Measurements from ENCODE around the gene POLR3B. TPM values are rescaled to one million over a fixed set of nuclear protein-coding genes. Genes with fewer than 3 reads are reported as not detected.

Gene POLR3B
- total RNA-seq, 1 donor, result 16.8 TPM

GRCh38 chr12:106315523-106315922 is 42.0 kb upstream of the POLR3B start:
- no peak overlapping the region for H3K4me3 ChIP-seq (ENCODE audit: low read depth, low read length)
- no peak for DNase-seq (ENCODE audit: low read depth)
- TF ChIP-seq, protein P1, sequence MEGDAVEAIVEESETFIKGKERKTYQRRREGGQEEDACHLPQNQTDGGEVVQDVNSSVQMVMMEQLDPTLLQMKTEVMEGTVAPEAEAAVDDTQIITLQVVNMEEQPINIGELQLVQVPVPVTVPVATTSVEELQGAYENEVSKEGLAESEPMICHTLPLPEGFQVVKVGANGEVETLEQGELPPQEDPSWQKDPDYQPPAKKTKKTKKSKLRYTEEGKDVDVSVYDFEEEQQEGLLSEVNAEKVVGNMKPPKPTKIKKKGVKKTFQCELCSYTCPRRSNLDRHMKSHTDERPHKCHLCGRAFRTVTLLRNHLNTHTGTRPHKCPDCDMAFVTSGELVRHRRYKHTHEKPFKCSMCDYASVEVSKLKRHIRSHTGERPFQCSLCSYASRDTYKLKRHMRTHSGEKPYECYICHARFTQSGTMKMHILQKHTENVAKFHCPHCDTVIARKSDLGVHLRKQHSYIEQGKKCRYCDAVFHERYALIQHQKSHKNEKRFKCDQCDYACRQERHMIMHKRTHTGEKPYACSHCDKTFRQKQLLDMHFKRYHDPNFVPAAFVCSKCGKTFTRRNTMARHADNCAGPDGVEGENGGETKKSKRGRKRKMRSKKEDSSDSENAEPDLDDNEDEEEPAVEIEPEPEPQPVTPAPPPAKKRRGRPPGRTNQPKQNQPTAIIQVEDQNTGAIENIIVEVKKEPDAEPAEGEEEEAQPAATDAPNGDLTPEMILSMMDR (IDR thresholded peaks at IDR 0.05; ENCODE audit: insufficient read depth, low read depth, low read length), result no peak

GRCh38 chr12:106317406-106318082 is 40.0 kb upstream of the POLR3B start:
- TF ChIP-seq, protein P1 (IDR thresholded peaks at IDR 0.05; ENCODE audit: insufficient read depth, low read depth, low read length), result no peak
- DNase-seq (ENCODE audit: low read depth), result no peak
- no peak overlapping the region for H3K4me3 ChIP-seq (ENCODE audit: low read depth, low read length)

DNA sequence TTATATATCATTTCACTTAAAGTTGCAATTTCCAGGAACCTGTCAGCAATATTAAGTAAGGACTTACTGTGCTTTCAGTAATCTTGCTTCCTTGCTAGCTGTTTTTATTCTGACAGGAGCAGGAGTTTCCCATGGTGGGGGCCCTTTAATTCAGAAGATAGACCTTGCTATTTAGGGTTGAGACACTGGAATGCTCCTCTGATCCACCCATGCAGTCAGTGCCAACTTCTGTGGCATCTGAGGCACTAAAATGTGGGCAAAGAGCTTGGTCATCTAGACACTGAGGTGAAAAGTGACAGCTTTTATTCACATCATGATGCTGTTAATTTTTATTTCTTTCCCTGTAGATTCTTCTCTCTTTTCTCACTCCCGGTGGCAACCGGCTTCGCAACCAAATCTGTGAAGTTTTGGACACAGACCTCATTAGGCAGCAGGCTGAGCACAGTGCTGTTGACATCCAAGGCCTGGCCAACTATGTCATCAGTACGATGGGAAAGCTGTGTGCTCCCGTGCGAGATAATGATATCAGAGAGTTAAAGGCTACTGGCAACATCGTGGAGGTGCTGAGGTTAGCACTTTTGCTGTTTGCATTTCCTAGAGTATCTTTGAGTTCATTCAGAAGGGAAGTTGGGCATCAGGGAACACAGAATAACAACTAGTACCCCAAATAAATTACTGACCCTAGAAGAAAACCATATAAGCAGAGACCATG is 36.3 kb upstream of the POLR3B start:
- no peak overlapping the region for H3K4me3 ChIP-seq (ENCODE audit: low read depth, low read length)
- TF ChIP-seq, protein P1 (IDR thresholded peaks at IDR 0.05; ENCODE audit: insufficient read depth, low read depth, low read length), result no peak
- DNase-seq (ENCODE audit: low read depth), result no peak

DNA sequence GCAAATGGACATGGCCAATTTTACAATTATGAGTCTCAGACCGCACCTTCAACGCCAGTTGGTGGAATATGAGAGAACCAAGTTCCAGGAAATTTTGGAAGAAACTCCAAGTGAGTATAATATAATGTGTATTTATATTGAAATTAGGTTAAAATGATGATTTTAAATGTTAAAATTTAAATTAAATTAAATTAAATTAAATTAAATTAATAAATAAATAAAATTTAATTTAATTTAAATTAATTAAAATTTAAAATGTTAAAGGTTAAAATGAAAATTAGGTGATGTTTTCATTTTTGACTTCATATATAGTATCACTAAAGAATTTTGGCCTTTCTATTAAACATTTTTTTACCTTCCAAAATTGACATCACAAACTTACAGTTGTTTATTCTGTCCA is 34.0 kb upstream of the POLR3B start:
- H3K4me3 ChIP-seq (ENCODE audit: low read depth, low read length), result no peak overlapping the region
- TF ChIP-seq, protein P1 (IDR thresholded peaks at IDR 0.05; ENCODE audit: insufficient read depth, low read depth, low read length), result no peak

GRCh38 chr12:106327309-106327869 is 30.2 kb upstream of the POLR3B start:
- TF ChIP-seq, protein P1 (IDR thresholded peaks at IDR 0.05; ENCODE audit: insufficient read depth, low read depth, low read length), result no peak
- DNase-seq (ENCODE audit: low read depth), result no peak

More for the DNA sequence above, 34.0 kb upstream of the POLR3B start:
- DNase-seq (ENCODE audit: low read depth), result no peak

DNA sequence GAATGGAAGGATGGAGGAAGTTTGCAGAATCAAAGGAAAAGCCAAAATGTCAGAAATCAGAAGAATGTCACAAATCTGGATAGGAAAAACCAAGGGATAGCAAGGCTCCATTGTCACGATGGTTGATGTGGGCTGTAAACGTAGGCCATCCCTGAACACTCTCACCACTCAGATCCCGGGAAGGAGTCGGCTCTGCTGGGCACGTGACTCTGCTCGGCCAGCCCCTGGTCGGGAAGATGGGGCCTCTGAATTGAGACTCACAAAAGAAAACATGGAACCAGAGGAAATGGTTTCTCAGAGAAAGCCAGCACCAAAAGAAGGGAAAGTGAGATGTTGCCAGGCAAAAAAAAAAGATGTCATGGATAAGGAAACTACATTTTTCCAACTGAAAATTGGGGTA is 28.8 kb upstream of the POLR3B start:
- DNase-seq (ENCODE audit: low read depth), result no peak
- H3K4me3 ChIP-seq (ENCODE audit: low read depth, low read length), result no peak overlapping the region
- TF ChIP-seq, protein P1 (IDR thresholded peaks at IDR 0.05; ENCODE audit: insufficient read depth, low read depth, low read length), result no peak

More at GRCh38 chr12:106327309-106327869, 30.2 kb upstream of the POLR3B start:
- no peak overlapping the region for H3K4me3 ChIP-seq (ENCODE audit: low read depth, low read length)
